OCI-LY7 (cell line): ENCODE measurements around the gene MRPS10. TPM values are rescaled to one million over a fixed set of nuclear protein-coding genes. Genes with fewer than 3 reads are reported as not detected.

ENCODE experiments used
- BruUV-seq: library from RNA; stranded (reverse); fragments of 400-500 nt; replicated peaks from 2 replicates; lab custom pipeline; 2021; lab: Mats Ljungman, UMichigan
- CTCF ChIA-PET: fragments of 300-600 bp; sonication (Branson Sonifier 250); formaldehyde crosslinking; loops from one replicate; lab custom pipeline; 2022; ENCODE audit warnings: antibody characterized with exemption; ENCODE audit not compliant: unreplicated experiment; lab: Charles Lee
- POLR2A ChIA-PET: fragments of 300-600 bp; sonication (Branson Sonifier 250); formaldehyde crosslinking; loops from one replicate; lab custom pipeline; 2022; ENCODE audit warnings: antibody characterized with exemption; lab: Charles Lee
- DNase-seq: peaks from one replicate; pipeline ENCODE4 v3.0.0-alpha.2; 2015; ENCODE audit warnings: low spot score
- H2AFZ ChIP-seq: fragments of 200-600 bp; sonication (generic), shearing (Covaris generic); 2 replicates; pipeline ENCODE4 v1.6.1; 2014; ENCODE audit warnings: mild to moderate bottlenecking, antibody characterized with exemption, low read length, moderate library complexity
- H3K27ac ChIP-seq: fragments of 200-600 bp; sonication (generic); 2 replicates; pipeline ENCODE4 v1.5.1; 2014; ENCODE audit warnings: mixed run types, low read depth, mild to moderate bottlenecking, moderate library complexity, low read length, inconsistent platforms; ENCODE audit not compliant: poor library complexity, severe bottlenecking
- H3K36me3 ChIP-seq: fragments of 200-600 bp; sonication (generic); 2 replicates; pipeline ENCODE4 v1.6.1; 2014; ENCODE audit warnings: mild to moderate bottlenecking, antibody characterized with exemption, low read length, moderate library complexity, mixed read lengths; ENCODE audit not compliant: insufficient read depth
- H3K4me1 ChIP-seq: fragments of 200-600 bp; sonication (generic); 2 replicates; pipeline ENCODE4 v1.5.1; 2014; ENCODE audit warnings: mild to moderate bottlenecking, low read length; ENCODE audit not compliant: insufficient read depth, poor library complexity, severe bottlenecking
- H3K4me2 ChIP-seq: fragments of 200-600 bp; sonication (generic); 2 replicates; pipeline ENCODE4 v1.6.1; 2014; ENCODE audit warnings: mild to moderate bottlenecking, low read length
- H3K4me3 ChIP-seq: fragments of 200-600 bp; sonication (generic); 2 replicates; pipeline ENCODE4 v1.5.1; 2014; ENCODE audit warnings: mild to moderate bottlenecking, low read depth, low read length; ENCODE audit not compliant: poor library complexity, severe bottlenecking
- H3K79me2 ChIP-seq: fragments of 200-600 bp; sonication (generic); 2 replicates; pipeline ENCODE4 v1.6.1; 2016; ENCODE audit warnings: low read depth, mild to moderate bottlenecking, low read length, moderate library complexity, mixed read lengths; ENCODE audit not compliant: insufficient read depth
- H3K9me2 ChIP-seq: fragments of 200-600 bp; sonication (generic); 2 replicates; pipeline ENCODE4 v1.6.1; 2016; ENCODE audit warnings: mild to moderate bottlenecking, low read length, mixed read lengths; ENCODE audit not compliant: insufficient read depth
- H3K9me3 ChIP-seq: fragments of 200-600 bp; sonication (generic); 2 replicates; pipeline ENCODE4 v1.6.1; 2014; ENCODE audit warnings: mild to moderate bottlenecking, mixed run types, low read length, mixed read lengths
- H4K20me1 ChIP-seq: fragments of 200-600 bp; sonication (generic); 2 replicates; pipeline ENCODE4 v1.6.1; 2014; ENCODE audit warnings: mild to moderate bottlenecking, antibody characterized with exemption, low read length, moderate library complexity, mixed read lengths; ENCODE audit not compliant: insufficient read depth
- CTCF ChIP-seq: fragments of 200-600 bp; sonication (generic); conservative IDR thresholded peaks from 2 replicates; pipeline ENCODE4 v1.5.1; 2014; ENCODE audit warnings: mild to moderate bottlenecking, antibody characterized with exemption, low read length, moderate library complexity, mixed read lengths
- EZH2phosphoT487 ChIP-seq: fragments of 200-600 bp; sonication (generic); IDR thresholded peaks from 2 replicates; pipeline ENCODE4 v1.6.1; 2018; ENCODE audit warnings: low read depth, borderline replicate concordance, mild to moderate bottlenecking, mixed run types, antibody characterized with exemption, low read length, moderate library complexity, mixed read lengths
- intact Hi-C: fragments of 100-400 bp; cut with micrococcal nuclease; formaldehyde crosslinking; loops from one replicate; pipeline ENCODE4 v1.10.0; 2022; ENCODE audit not compliant: unreplicated experiment
- total RNA-seq, 2 experiments: library from RNA; depleted of rRNA in 1 of 2; stranded (reverse); fragments of >200 nt in 1 of 2; shearing (Covaris generic) in 1 of 2; gene quantifications; 2 replicates each; pipeline ENCODE4 v1.2.3, GENCODE V29; 2014 to 2022

MRPS10 gene
- total RNA-seq, 2 experiments from 2014 or later, result 25.8 to 45.0 TPM

DNA sequence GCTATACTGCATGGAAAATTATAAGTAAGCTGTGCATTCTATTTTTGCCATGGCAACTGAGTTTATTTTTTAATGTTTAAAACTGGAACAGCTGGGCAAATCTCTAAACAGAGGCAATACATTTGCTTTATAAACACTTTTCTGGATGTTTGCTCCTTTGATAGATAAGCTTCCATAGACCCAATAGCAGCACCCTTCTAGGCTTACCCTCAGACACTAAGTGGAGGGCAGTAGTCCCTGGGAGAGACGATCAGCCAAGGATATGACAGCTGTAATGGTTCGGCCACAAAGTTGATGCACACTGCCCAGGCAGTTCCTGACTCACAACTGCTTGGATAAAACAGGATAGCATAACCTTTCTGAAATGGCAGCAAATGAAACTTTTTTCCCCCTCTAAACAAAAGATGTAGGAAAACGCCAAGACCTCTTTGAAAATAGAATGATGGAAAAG is 8.5 kb upstream of the MRPS10 start:
- H3K4me1 ChIP-seq, result peaks cover 6% of the 10 kb centered on the region
- no peak overlapping the region for H3K4me3 ChIP-seq
- no peak for TF ChIP-seq EZH2phosphoT487
- no peak for TF ChIP-seq CTCF
- H2AFZ ChIP-seq, result no peak overlapping the region
- no peak for DNase-seq
- H3K9me2 ChIP-seq, result no peaks in the 10 kb centered on the region
- no peaks in the 10 kb centered on the region for H3K36me3 ChIP-seq
- intact Hi-C loops, result no loop called here
- H3K27ac ChIP-seq, result no peak overlapping the region
- POLR2A ChIA-PET, result interaction anchor here (0.6 to 1.8 kb wide), 4 partner anchors 9 to 462 kb away, joined by 3 to 7 read pairs (median 6); partner anchors contain the start of gene TAF8
- H3K79me2 ChIP-seq, result no peaks in the 10 kb centered on the region
- no peaks in the 10 kb centered on the region for H4K20me1 ChIP-seq
- H3K4me2 ChIP-seq, result no peak overlapping the region
- CTCF ChIA-PET, result no interaction called here
- no peaks in the 10 kb centered on the region for H3K9me3 ChIP-seq
- BruUV-seq, result no TSS peak

DNA sequence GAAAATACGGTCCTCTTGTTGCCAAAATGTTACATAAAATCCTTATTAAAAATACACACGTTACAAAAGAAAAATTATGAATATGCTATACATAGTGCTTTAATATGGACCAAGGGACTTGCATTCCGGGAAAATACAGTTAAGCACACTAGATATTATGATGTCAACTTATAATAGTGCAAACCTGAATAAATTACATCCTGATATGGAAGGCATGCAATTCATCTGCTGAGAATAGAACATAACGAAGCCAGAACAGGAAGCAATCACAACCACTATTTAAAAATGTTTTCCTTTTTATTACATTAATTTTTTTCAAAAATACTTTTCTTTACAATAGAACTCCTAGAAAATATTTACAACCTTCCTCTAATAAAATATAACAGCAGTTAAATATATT is 7.8 kb upstream of the MRPS10 start:
- no peak overlapping the region for H3K4me3 ChIP-seq
- H3K27ac ChIP-seq, result no peak overlapping the region
- BruUV-seq, result no TSS peak
- no peaks in the 10 kb centered on the region for H3K9me2 ChIP-seq
- H2AFZ ChIP-seq, result no peak overlapping the region
- peaks cover 6% of the 10 kb centered on the region for H3K4me1 ChIP-seq
- H3K36me3 ChIP-seq, result no peaks in the 10 kb centered on the region
- CTCF ChIA-PET, result no interaction called here
- no peak for TF ChIP-seq CTCF
- TF ChIP-seq EZH2phosphoT487, result no peak
- H4K20me1 ChIP-seq, result no peaks in the 10 kb centered on the region
- intact Hi-C loops, result no loop called here
- H3K79me2 ChIP-seq, result no peaks in the 10 kb centered on the region
- POLR2A ChIA-PET, result interaction anchor here (1.6 to 1.8 kb wide), 2 partner anchors 10 to 175 kb away, joined by 6 to 7 read pairs; partner anchors contain the start of gene TAF8
- H3K9me3 ChIP-seq, result no peaks in the 10 kb centered on the region
- no peak overlapping the region for H3K4me2 ChIP-seq
- no peak for DNase-seq

- no peak overlapping the region for H2AFZ ChIP-seq
- intact Hi-C loops, result no loop called here
- H4K20me1 ChIP-seq, result no peaks in the 10 kb centered on the region
- H3K36me3 ChIP-seq, result no peaks in the 10 kb centered on the region
- ChIA-PET POLR2A (interaction anchor here (0.6 to 1.8 kb wide), 2 partner anchors 10 to 44 kb away, joined by 4 to 7 read pairs; no protein-coding TSS in a partner anchor), CTCF (no interaction called here)
- peaks cover 6% of the 10 kb centered on the region for H3K4me1 ChIP-seq
- TF ChIP-seq EZH2phosphoT487, result no peak
- TF ChIP-seq CTCF, result no peak
- DNase-seq, result no peak
- BruUV-seq, result no TSS peak
- H3K4me2 ChIP-seq, result no peak overlapping the region
- H3K27ac ChIP-seq, result no peak overlapping the region
- H3K79me2 ChIP-seq, result no peaks in the 10 kb centered on the region
- H3K4me3 ChIP-seq, result no peak overlapping the region
- no peaks in the 10 kb centered on the region for H3K9me3 ChIP-seq
- no peaks in the 10 kb centered on the region for H3K9me2 ChIP-seq
Measured at GRCh38 chr6:42225029-42225339, 7.3 kb upstream of the MRPS10 start.
